GM21576 (cell line): ENCODE results near the gene CABLES2.

Experiments
- ATAC-seq: cut with Tn5 transposase; IDR thresholded peaks from one replicate; pipeline ENCODE4 v1.9.1; 2021; ENCODE audit warnings: mild to moderate bottlenecking, moderate library complexity; ENCODE audit not compliant: unreplicated experiment

CABLES2 gene

GRCh38 chr20:62350629-62351422 lies 56.3 kb downstream of the CABLES2 start:
- no peak for ATAC-seq

GRCh38 chr20:62350098-62350628 lies 56.9 kb downstream of the CABLES2 start:
- ATAC-seq: no peak

- no peak for ATAC-seq
Measured at GRCh38 chr20:62349556-62350097, 57.5 kb downstream of the CABLES2 start.

- ATAC-seq: no peak
Measured at GRCh38 chr20:62348604-62349003, 58.5 kb downstream of the CABLES2 start.

- ATAC-seq: no peak
Measured at GRCh38 chr20:62347445-62347844, 59.6 kb downstream of the CABLES2 start.

GRCh38 chr20:62347151-62347404 lies 60.0 kb downstream of the CABLES2 start:
- ATAC-seq: no peak

- no peak for ATAC-seq
Measured at GRCh38 chr20:62346398-62347150, 60.5 kb downstream of the CABLES2 start.

- no peak for ATAC-seq
Measured at GRCh38 chr20:62345681-62346370, 61.3 kb downstream of the CABLES2 start.

GRCh38 chr20:62344782-62345181 lies 62.3 kb downstream of the CABLES2 start:
- no peak for ATAC-seq

GRCh38 chr20:62344092-62344491 lies 63.0 kb downstream of the CABLES2 start:
- no peak for ATAC-seq

GRCh38 chr20:62342910-62343309 lies 64.2 kb downstream of the CABLES2 start:
- no peak for ATAC-seq

GRCh38 chr20:62339647-62340062 lies 67.4 kb downstream of the CABLES2 start:
- ATAC-seq: peak; percentile 79
